BE2C (cell line): ENCODE data around the gene DGKI.
A peak's percentile ranks its signal among the peaks of the same experiment; 100 is the strongest.

ENCODE experiments used
- DNase-seq: peaks from one replicate; pipeline ENCODE4 v3.0.0-alpha.2; 2020
- H3K27me3 ChIP-seq: fragments of 250-450 bp; sonication (Bioruptor Pico); 2 replicates; pipeline ENCODE4 v1.5.1; 2020; ENCODE audit warnings: mild to moderate bottlenecking
- H3K36me3 ChIP-seq: fragments of 250-450 bp; sonication (Bioruptor Pico); 2 replicates; pipeline ENCODE4 v1.5.1; 2020; ENCODE audit warnings: mild to moderate bottlenecking
- H3K4me1 ChIP-seq: fragments of 250-450 bp; sonication (Bioruptor Pico); 2 replicates; pipeline ENCODE4 v1.5.1; 2020
- H3K4me3 ChIP-seq: 2 replicates; pipeline ENCODE4 v1.5.1; 2011; ENCODE audit warnings: low read depth, low read length
- H3K9me3 ChIP-seq: fragments of 250-450 bp; sonication (Bioruptor Pico); 2 replicates; pipeline ENCODE4 v1.5.1; 2020
- TF ChIP-seq, protein P1 (sequence below): IDR thresholded peaks from 2 replicates; pipeline ENCODE4 v1.5.1; 2012; ENCODE audit warnings: mild to moderate bottlenecking, low read depth, low read length

DGKI gene

DNA sequence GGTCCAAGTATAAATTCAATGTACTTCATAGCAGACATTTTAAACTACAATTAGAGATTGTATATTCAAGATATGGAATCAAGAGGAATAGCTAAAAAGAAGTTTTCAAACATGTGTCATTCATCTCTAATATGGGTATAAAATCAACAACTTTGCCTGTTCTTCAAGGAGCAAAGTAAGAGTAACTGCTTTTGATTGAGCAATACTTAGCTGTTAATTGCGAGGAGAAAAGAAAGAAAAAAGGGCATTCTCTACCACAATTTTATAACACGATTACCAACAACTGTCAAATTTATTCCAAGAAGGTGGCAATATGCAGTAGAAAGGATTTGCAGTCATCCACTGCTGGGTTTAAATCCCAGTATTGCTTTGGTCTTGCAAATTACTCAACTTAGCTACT lies 356.9 kb downstream of the DGKI start:
- no peaks in the 10 kb centered on the region for H3K27me3 ChIP-seq
- no peak for DNase-seq
- H3K4me1 ChIP-seq: no peaks in the 10 kb centered on the region
- no peak overlapping the region for H3K4me3 ChIP-seq
- no peaks in the 10 kb centered on the region for H3K36me3 ChIP-seq
- no peaks in the 10 kb centered on the region for H3K9me3 ChIP-seq
- TF ChIP-seq, protein P1, sequence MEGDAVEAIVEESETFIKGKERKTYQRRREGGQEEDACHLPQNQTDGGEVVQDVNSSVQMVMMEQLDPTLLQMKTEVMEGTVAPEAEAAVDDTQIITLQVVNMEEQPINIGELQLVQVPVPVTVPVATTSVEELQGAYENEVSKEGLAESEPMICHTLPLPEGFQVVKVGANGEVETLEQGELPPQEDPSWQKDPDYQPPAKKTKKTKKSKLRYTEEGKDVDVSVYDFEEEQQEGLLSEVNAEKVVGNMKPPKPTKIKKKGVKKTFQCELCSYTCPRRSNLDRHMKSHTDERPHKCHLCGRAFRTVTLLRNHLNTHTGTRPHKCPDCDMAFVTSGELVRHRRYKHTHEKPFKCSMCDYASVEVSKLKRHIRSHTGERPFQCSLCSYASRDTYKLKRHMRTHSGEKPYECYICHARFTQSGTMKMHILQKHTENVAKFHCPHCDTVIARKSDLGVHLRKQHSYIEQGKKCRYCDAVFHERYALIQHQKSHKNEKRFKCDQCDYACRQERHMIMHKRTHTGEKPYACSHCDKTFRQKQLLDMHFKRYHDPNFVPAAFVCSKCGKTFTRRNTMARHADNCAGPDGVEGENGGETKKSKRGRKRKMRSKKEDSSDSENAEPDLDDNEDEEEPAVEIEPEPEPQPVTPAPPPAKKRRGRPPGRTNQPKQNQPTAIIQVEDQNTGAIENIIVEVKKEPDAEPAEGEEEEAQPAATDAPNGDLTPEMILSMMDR: no peak

DNA sequence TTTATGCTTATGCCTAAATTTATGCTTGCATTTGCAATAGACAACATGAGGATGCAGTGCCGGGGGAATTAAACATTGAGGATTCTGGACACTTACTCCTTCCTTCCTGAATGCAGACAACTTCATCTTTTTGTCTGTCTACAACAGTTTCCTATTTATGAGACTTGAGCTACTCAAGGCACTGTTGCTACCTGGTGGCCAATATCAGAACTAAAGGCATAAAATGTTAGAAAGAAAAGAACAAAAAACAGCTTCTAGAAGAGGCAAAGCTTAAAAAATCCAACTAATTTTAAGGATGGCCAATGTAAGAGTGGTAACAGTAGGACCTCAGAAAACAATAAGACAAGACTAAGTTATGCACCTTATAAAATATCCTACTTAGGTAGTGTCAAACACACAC lies 358.7 kb downstream of the DGKI start:
- Histone ChIP-seq H3K36me3 (no peaks in the 10 kb centered on the region), H3K4me3 (no peak overlapping the region), H3K4me1 (no peaks in the 10 kb centered on the region), H3K27me3 (no peaks in the 10 kb centered on the region), H3K9me3 (no peaks in the 10 kb centered on the region)
- TF ChIP-seq, protein P1: peak; percentile 40
- no peak for DNase-seq

DNA sequence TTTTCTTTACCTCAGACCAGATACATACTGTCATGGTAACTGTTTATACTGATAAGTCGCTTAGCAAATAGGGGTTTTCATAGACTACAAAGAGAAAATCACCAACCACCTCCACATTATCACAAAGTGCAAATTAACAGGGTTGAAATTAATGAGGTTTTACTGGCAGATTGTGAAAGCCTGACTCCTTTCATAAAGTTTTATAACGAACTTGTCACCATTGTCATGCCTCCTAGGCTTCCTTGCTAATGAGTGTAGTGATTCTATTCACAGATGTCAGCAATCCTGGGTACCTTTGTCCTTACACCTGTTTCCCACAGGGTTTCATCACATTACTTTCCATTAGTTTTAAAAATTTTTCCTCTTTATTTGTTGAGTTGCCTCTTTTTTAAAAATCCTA lies 361.0 kb downstream of the DGKI start:
- Histone ChIP-seq H3K36me3 (no peaks in the 10 kb centered on the region), H3K4me3 (no peak overlapping the region), H3K9me3 (no peaks in the 10 kb centered on the region), H3K4me1 (no peaks in the 10 kb centered on the region), H3K27me3 (no peaks in the 10 kb centered on the region)
- DNase-seq: no peak
- TF ChIP-seq, protein P1: no peak

DNA sequence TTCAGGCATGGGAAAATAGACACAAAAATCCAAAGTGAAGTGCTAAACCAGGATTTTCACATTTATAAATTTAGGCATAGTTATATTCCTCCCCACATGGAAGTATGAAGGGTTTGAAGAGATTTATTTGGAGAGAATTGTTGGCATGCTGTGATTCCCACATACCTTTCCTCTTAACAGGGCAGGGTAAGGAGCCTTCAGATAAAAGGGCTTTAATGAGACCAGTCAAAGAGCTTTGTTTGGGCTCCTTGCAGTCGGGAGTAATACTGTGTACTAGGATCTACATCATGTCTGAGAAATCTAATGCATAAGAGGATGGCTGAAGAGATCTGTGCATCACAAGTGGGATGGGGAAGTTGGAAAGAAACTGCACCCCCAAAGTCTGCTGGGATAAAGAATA lies 362.4 kb downstream of the DGKI start:
- Histone ChIP-seq H3K36me3 (no peaks in the 10 kb centered on the region), H3K4me3 (no peak overlapping the region), H3K9me3 (no peaks in the 10 kb centered on the region), H3K4me1 (no peaks in the 10 kb centered on the region), H3K27me3 (no peaks in the 10 kb centered on the region)
- DNase-seq: no peak
- TF ChIP-seq, protein P1: no peak

DNA sequence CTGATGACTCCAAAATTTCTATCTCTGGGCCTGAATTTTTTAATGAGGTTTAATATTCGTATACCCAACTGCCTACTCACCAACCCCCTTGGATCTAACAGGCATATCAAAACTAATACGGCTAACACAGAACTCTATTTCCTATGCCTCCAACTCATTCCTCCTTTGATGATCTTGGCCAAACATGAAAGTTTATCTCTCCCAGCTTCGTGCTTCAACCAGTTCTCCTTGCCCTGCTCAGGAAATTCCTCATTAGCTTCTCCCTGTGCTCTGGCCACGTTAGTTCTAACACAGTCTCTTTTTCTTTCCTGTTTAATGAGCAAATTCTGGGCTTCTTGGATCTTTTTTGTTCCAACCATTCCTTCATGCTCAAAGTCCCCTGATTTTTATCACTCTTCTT lies 364.3 kb downstream of the DGKI start:
- H3K36me3 ChIP-seq: no peaks in the 10 kb centered on the region
- TF ChIP-seq, protein P1: no peak
- no peaks in the 10 kb centered on the region for H3K9me3 ChIP-seq
- H3K4me1 ChIP-seq: no peaks in the 10 kb centered on the region
- DNase-seq: no peak
- H3K27me3 ChIP-seq: no peaks in the 10 kb centered on the region
- H3K4me3 ChIP-seq: no peak overlapping the region

DNA sequence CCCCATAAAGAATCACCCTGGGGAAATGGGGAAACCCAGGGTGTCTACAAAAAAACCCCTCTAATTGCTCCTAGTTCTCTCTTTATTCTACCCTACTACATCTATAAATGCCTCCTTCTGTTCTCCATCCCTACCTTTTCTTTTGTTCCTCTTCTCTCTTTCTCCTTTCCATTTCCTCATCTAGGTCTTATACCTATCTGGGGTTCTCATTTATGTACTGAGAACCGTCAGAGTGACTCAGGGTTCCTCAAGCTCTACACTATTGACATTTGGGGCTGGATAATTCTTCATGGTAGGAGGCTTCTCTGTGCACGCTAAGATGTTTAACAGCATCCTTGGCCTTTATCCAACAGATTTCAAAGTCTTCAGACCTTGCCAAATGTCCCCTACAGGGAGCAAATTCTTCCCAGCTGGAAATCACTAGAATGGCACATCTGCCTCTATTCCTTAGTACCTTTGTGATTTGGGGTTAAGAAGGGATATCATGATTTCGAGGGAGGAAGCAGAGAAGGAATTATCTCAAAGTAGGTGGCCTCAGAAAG lies 365.9 kb downstream of the DGKI start:
- Histone ChIP-seq H3K27me3 (no peaks in the 10 kb centered on the region), H3K4me3 (no peak overlapping the region), H3K9me3 (no peaks in the 10 kb centered on the region), H3K4me1 (no peaks in the 10 kb centered on the region), H3K36me3 (no peaks in the 10 kb centered on the region)
- no peak for DNase-seq
- TF ChIP-seq, protein P1: no peak
